OCI-LY1 (cell line): ENCODE measurements around the gene KLHL2.

Experiments
- CTCF ChIP-seq: fragments of 200-600 bp; sonication (generic), shearing (Covaris generic); IDR thresholded peaks from 2 replicates; pipeline ENCODE4 v1.5.1; 2017; ENCODE audit warnings: mild to moderate bottlenecking, antibody characterized with exemption, low read length, moderate library complexity, mixed read lengths
- EZH2 ChIP-seq: fragments of 200-600 bp; sonication (generic), shearing (Covaris generic); IDR thresholded peaks from 2 replicates; pipeline ENCODE4 v1.8.0; 2017; ENCODE audit warnings: borderline replicate concordance, mixed run types, mild to moderate bottlenecking, antibody characterized with exemption, low read length, moderate library complexity, mixed read lengths

GRCh38 chr4:165158762-165159161, 48.6 kb upstream of the KLHL2 start:
- TF ChIP-seq CTCF = no peak
- TF ChIP-seq EZH2 = no peak
